ENCODE measurements around the gene PPP2R2B.

- no peak for TF ChIP-seq POLR2A (IDR thresholded peaks at IDR 0.05; ENCODE audit: extremely low read depth, insufficient read length)
- TF ChIP-seq CTCF (IDR thresholded peaks at IDR 0.05; ENCODE audit: low read depth, low read length) = no peak
- no peak for TF ChIP-seq MAX (IDR thresholded peaks at IDR 0.05; ENCODE audit: low read depth, low read length)
- no peak for TF ChIP-seq MYC (IDR thresholded peaks at IDR 0.05; ENCODE audit: low read depth, low read length)
Measured at GRCh38 chr5:146781157-146781556, 97.4 kb downstream of the PPP2R2B start.
